Spleen (tissue), 7 donors: ENCODE data around the gene KAT14.

ENCODE experiments used
- POLR2A ChIP-seq, 3 donors: fragments of 450-650 bp; IDR thresholded peaks; one replicate each; pipeline ENCODE4 v1.5.1; 2017; ENCODE audit warnings: antibody characterized with exemption in 3 of 3, mild to moderate bottlenecking in 1 of 3
- POLR2AphosphoS5 ChIP-seq, 3 donors: sonication (generic); formaldehyde crosslinking; IDR thresholded peaks; one replicate each; pipeline ENCODE4 v1.5.1; 2017; ENCODE audit warnings: antibody characterized with exemption in 3 of 3
- TF ChIP-seq, protein P1 (sequence below), 11 experiments: fragments of 200-600 bp in 7 of 11; fragments of 450-650 bp in 4 of 11; sonication (generic) in 4 of 11; IDR thresholded peaks in 8 of 11; conservative IDR thresholded peaks in 3 of 11; 1 replicate in 7 of 11; 2 replicates in 4 of 11; pipeline versions ENCODE4 v1.4.0 to v1.8.0; 2016 to 2021; ENCODE audit warnings: antibody characterized with exemption in 11 of 11, inconsistent platforms in 4 of 11, mild to moderate bottlenecking in 1 of 11
- donor health status: DM: no; HTN: no; CAD: no; lungs with moderate emphysema.
- donor health status: DM: no; HTN: no; CAD: no.
- donor health status: DM: no; HTN: no; CAD: no.

DNA sequence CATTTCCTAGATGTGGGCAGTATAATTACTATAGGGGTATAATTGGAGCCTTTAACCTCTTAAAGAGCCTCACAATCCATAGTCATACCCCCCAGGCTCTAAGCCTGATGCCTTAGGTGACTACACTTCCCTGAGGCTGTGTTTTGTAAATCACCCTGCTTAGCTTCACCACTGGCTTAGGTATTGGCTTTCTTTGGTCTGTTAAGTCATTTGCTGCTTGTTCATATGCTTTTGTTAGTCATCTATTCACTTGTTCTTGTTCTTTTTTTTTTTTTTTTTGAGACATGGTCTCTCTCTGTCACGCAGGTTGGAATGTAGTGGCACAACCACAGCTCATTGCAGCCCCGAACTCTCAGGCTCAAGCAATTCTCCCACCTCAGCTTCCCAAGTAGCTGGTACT lies 26.7 kb downstream of the KAT14 start:
- TF ChIP-seq POLR2A (IDR thresholded peaks at IDR 0.05) (no peak), POLR2AphosphoS5 (IDR thresholded peaks at IDR 0.05) (no peak)
- TF ChIP-seq, protein P1, sequence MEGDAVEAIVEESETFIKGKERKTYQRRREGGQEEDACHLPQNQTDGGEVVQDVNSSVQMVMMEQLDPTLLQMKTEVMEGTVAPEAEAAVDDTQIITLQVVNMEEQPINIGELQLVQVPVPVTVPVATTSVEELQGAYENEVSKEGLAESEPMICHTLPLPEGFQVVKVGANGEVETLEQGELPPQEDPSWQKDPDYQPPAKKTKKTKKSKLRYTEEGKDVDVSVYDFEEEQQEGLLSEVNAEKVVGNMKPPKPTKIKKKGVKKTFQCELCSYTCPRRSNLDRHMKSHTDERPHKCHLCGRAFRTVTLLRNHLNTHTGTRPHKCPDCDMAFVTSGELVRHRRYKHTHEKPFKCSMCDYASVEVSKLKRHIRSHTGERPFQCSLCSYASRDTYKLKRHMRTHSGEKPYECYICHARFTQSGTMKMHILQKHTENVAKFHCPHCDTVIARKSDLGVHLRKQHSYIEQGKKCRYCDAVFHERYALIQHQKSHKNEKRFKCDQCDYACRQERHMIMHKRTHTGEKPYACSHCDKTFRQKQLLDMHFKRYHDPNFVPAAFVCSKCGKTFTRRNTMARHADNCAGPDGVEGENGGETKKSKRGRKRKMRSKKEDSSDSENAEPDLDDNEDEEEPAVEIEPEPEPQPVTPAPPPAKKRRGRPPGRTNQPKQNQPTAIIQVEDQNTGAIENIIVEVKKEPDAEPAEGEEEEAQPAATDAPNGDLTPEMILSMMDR (IDR thresholded peaks at IDR 0.05 in 8 of 11, conservative IDR thresholded peaks at IDR 0.05 in 3 of 11) = no peak
